GM23338 (cell line): ENCODE results near the gene LCE1E.

Experiments
- EZH2 ChIP-seq: fragments of 200-600 bp; sonication (generic); IDR thresholded peaks from one replicate; pipeline ENCODE4 v1.8.0; 2017; ENCODE audit warnings: antibody characterized with exemption, mild to moderate bottlenecking, low read depth; ENCODE audit not compliant: unreplicated experiment
- TF ChIP-seq, protein P1 (sequence below), 2 experiments: fragments of 200-600 bp in 1 of 2; sonication (generic) in 1 of 2; conservative IDR thresholded peaks; 2 replicates each; pipeline versions ENCODE4 v1.5.1 to v1.6.1; 2016 to 2017; ENCODE audit warnings: antibody characterized with exemption in 2 of 2, low read depth in 2 of 2, mild to moderate bottlenecking in 2 of 2, moderate library complexity in 1 of 2

DNA sequence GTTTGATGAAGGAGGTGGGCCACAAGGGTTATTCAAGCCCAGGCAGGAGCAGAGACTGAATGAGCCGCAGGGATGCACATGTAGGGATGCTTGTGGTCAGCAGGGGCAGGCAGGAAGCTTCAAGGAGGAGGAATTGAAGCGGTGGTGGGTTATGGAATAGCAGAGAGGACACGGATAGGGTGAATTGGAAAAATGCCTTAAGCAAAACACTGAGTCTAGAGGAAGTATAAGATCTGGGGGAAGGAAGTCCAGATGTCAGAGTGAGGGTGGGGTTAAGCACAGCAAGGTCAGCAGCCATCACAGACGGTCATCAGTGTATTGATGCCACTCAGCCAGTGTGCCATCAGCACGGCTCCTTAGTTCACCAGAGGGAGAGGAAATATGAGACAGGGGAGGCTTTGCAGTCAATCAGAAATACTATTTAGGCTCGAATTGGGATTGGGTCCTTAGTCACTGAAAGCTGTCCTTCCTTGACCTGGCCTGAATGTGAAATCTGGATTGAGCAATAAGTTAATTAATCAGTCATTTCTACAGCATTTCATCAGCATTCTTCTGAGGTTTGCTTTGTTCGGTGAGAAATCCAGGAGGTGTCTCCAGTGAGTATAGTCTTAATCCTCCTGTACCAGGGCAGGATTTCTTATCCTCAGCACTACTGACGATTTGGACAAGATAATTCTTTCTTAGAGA lies 17.1 kb upstream of the LCE1E start:
- TF ChIP-seq, protein P1, sequence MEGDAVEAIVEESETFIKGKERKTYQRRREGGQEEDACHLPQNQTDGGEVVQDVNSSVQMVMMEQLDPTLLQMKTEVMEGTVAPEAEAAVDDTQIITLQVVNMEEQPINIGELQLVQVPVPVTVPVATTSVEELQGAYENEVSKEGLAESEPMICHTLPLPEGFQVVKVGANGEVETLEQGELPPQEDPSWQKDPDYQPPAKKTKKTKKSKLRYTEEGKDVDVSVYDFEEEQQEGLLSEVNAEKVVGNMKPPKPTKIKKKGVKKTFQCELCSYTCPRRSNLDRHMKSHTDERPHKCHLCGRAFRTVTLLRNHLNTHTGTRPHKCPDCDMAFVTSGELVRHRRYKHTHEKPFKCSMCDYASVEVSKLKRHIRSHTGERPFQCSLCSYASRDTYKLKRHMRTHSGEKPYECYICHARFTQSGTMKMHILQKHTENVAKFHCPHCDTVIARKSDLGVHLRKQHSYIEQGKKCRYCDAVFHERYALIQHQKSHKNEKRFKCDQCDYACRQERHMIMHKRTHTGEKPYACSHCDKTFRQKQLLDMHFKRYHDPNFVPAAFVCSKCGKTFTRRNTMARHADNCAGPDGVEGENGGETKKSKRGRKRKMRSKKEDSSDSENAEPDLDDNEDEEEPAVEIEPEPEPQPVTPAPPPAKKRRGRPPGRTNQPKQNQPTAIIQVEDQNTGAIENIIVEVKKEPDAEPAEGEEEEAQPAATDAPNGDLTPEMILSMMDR (conservative IDR thresholded peaks at IDR 0.05; ENCODE audit: low read depth in 2 of 2) = no peak
- no peak for TF ChIP-seq EZH2
